Measurements from ENCODE around the gene OR1A1. TPM values are rescaled to one million over a fixed set of nuclear protein-coding genes. Genes with fewer than 3 reads are reported as not detected.

OR1A1 gene, protein sequence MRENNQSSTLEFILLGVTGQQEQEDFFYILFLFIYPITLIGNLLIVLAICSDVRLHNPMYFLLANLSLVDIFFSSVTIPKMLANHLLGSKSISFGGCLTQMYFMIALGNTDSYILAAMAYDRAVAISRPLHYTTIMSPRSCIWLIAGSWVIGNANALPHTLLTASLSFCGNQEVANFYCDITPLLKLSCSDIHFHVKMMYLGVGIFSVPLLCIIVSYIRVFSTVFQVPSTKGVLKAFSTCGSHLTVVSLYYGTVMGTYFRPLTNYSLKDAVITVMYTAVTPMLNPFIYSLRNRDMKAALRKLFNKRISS
- polyA plus RNA-seq (2011; rRNA removed) (not detected in 2 replicates), polyA minus RNA-seq (2011; rRNA and poly(A)+ RNA removed) (not detected in 2 replicates)

GRCh38 chr17:3207367-3207766, at the start of gene OR1A1:
Gene OR1A1 (plus strand): TSS chr17:3207667. CDS start chr17:3215621, 7,954 bp downstream.
- Histone ChIP-seq H3K4me3 (ENCODE audit: low read depth, low read length) (no peak within 1 kb of the TSS), H3K36me3 (ENCODE audit: control insufficient read depth, insufficient read depth, low read length) (no peaks in the 10 kb centered on the region), H3K27me3 (ENCODE audit: control insufficient read depth, insufficient read depth, low read length) (no peaks in the 10 kb centered on the region)
- POLR2A ChIA-PET = no interaction called here
- TF ChIP-seq, protein P1, sequence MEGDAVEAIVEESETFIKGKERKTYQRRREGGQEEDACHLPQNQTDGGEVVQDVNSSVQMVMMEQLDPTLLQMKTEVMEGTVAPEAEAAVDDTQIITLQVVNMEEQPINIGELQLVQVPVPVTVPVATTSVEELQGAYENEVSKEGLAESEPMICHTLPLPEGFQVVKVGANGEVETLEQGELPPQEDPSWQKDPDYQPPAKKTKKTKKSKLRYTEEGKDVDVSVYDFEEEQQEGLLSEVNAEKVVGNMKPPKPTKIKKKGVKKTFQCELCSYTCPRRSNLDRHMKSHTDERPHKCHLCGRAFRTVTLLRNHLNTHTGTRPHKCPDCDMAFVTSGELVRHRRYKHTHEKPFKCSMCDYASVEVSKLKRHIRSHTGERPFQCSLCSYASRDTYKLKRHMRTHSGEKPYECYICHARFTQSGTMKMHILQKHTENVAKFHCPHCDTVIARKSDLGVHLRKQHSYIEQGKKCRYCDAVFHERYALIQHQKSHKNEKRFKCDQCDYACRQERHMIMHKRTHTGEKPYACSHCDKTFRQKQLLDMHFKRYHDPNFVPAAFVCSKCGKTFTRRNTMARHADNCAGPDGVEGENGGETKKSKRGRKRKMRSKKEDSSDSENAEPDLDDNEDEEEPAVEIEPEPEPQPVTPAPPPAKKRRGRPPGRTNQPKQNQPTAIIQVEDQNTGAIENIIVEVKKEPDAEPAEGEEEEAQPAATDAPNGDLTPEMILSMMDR (IDR thresholded peaks at IDR 0.05; ENCODE audit: insufficient read depth, low read depth, low read length) = no peak
- CTCF ChIA-PET = no interaction called here
- no peak for DNase-seq (ENCODE audit: low read depth)

GRCh38 chr17:3167574-3167973, 39.9 kb upstream of the OR1A1 start:
- TF ChIP-seq, protein P1 (IDR thresholded peaks at IDR 0.05; ENCODE audit: insufficient read depth, low read depth, low read length) = no peak
- no peaks in the 10 kb centered on the region for H3K36me3 ChIP-seq (ENCODE audit: control insufficient read depth, insufficient read depth, low read length)
- ChIA-PET POLR2A (no interaction called here), CTCF (interaction anchor here (1.0 kb wide), 1 partner anchor 9 kb away, joined by 3 read pairs; no protein-coding TSS in a partner anchor)
- no peak overlapping the region for H3K4me3 ChIP-seq (ENCODE audit: low read depth, low read length)
- no peak for DNase-seq (ENCODE audit: low read depth)
- no peaks in the 10 kb centered on the region for H3K27me3 ChIP-seq (ENCODE audit: control insufficient read depth, insufficient read depth, low read length)

DNA sequence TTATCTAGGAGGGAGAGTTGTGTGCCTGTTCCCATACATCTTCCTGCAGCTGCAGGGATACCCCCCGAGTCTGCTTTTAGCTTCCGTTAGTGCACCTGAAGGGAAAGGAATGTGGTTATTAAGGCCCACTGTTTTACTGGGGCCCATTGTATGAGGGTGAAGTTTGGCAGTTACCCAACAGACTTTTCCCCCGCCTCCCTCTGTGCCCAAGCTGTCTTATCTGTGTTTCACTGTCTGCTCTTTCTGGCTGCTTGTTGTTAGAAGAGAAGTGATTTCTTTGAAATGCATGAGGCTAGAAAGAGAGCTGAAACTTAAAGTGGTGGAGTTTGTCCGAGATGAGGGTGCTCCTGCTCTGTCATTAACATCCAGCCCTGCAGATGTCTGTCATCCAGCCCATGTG, 17.5 kb upstream of the OR1A1 start:
- TF ChIP-seq, protein P1 (IDR thresholded peaks at IDR 0.05; ENCODE audit: insufficient read depth, low read depth, low read length) = no peak
- CTCF ChIA-PET = no interaction called here
- POLR2A ChIA-PET = no interaction called here
- H3K4me3 ChIP-seq (ENCODE audit: low read depth, low read length) = no peak overlapping the region
- H3K27me3 ChIP-seq (ENCODE audit: control insufficient read depth, insufficient read depth, low read length) = no peaks in the 10 kb centered on the region
- DNase-seq (ENCODE audit: low read depth) = no peak
- H3K36me3 ChIP-seq (ENCODE audit: control insufficient read depth, insufficient read depth, low read length) = no peaks in the 10 kb centered on the region

GRCh38 chr17:3197219-3197618, 10.2 kb upstream of the OR1A1 start, which contains the start of gene OR1A2:
Gene OR1A2 (plus strand): TSS chr17:3197519. CDS start chr17:3197519, 0 bp downstream.
- no peaks in the 10 kb centered on the region for H3K27me3 ChIP-seq (ENCODE audit: control insufficient read depth, insufficient read depth, low read length)
- H3K4me3 ChIP-seq (ENCODE audit: low read depth, low read length) = no peak within 1 kb of the TSS
- ChIA-PET POLR2A (no interaction called here), CTCF (no interaction called here)
- H3K36me3 ChIP-seq (ENCODE audit: control insufficient read depth, insufficient read depth, low read length) = no peaks in the 10 kb centered on the region
- TF ChIP-seq, protein P1 (IDR thresholded peaks at IDR 0.05; ENCODE audit: insufficient read depth, low read depth, low read length) = no peak
- no peak for DNase-seq (ENCODE audit: low read depth)

DNA sequence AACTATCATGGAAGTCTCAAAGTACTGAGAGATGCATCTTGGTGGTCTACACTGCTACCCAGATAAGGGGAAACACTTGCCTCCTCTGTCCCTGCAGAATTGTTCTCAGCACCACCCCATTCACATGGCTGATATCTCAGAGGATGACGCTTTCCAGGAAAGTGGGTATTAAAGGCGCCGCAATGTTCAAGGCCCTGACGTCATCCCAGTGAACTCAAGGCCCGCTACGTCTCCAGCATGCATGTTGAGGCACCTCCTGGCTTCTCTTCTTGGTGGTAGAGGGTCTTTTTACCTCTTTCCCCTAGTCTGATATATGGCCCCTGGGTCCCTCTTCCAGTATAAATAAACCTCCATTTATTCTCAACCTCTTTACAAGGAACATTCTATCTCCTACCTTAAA, 1.0 kb downstream of the OR1A1 start:
- ChIA-PET POLR2A (no interaction called here), CTCF (no interaction called here)
- Histone ChIP-seq H3K27me3 (ENCODE audit: control insufficient read depth, insufficient read depth, low read length) (no peaks in the 10 kb centered on the region), H3K4me3 (ENCODE audit: low read depth, low read length) (no peak overlapping the region), H3K36me3 (ENCODE audit: control insufficient read depth, insufficient read depth, low read length) (no peaks in the 10 kb centered on the region)
- DNase-seq (ENCODE audit: low read depth) = no peak
- TF ChIP-seq, protein P1 (IDR thresholded peaks at IDR 0.05; ENCODE audit: insufficient read depth, low read depth, low read length) = no peak

All from BJ (cell line).